ENCODE measurements around the gene SCGB3A1.

SCGB3A1 gene

DNA sequence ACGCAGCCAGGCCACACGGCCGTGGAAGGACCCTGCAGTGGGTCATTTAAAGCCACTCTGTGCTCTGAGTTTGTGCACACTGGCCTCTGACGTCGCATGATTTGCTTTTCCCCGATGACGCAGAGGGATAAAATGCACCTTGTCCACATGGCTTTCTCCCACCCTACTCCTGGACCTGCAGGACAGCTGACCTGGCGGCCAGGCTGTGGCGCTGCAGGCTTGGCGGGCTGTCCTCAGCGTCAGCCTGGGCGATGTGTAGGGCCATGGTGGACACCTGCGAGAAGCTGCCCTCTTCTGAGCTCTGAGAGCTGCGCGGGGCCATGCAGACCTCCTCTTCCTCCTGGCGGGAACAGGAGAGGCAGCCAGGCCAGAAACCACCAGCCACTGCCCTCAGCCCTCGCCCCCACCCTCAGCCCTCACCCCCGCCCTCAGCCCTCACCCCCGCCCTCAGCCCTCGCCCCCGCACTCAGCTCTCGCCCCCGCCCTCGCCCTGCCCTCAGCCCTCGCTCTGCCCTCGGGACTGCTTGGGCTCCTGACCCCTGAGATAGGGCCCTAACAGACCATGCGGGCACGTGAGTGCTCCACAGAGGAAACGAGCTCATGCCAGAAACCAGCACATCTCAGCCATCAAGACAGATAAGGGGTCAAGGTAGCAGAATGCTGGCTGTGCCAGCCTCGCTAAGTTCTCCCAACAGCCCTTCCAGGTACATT is 20.0 kb upstream of the SCGB3A1 start:
- no peaks in the 10 kb centered on the region for H3K4me1 ChIP-seq (ENCODE audit: control insufficient read depth in 1 of 2, insufficient read depth in 1 of 2, low read depth in 1 of 2, low read length in 1 of 2)
- TF ChIP-seq, protein P1, sequence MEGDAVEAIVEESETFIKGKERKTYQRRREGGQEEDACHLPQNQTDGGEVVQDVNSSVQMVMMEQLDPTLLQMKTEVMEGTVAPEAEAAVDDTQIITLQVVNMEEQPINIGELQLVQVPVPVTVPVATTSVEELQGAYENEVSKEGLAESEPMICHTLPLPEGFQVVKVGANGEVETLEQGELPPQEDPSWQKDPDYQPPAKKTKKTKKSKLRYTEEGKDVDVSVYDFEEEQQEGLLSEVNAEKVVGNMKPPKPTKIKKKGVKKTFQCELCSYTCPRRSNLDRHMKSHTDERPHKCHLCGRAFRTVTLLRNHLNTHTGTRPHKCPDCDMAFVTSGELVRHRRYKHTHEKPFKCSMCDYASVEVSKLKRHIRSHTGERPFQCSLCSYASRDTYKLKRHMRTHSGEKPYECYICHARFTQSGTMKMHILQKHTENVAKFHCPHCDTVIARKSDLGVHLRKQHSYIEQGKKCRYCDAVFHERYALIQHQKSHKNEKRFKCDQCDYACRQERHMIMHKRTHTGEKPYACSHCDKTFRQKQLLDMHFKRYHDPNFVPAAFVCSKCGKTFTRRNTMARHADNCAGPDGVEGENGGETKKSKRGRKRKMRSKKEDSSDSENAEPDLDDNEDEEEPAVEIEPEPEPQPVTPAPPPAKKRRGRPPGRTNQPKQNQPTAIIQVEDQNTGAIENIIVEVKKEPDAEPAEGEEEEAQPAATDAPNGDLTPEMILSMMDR (IDR thresholded peaks at IDR 0.05), result no peak
- H3K27me3 ChIP-seq, result no peaks in the 10 kb centered on the region
- no peaks in the 10 kb centered on the region for H3K36me3 ChIP-seq
- no peak overlapping the region for H3K27ac ChIP-seq
- no peak overlapping the region for H3K4me3 ChIP-seq (ENCODE audit: low read depth in 1 of 2, low read length in 1 of 2)
- no peaks in the 10 kb centered on the region for H3K9me3 ChIP-seq

DNA sequence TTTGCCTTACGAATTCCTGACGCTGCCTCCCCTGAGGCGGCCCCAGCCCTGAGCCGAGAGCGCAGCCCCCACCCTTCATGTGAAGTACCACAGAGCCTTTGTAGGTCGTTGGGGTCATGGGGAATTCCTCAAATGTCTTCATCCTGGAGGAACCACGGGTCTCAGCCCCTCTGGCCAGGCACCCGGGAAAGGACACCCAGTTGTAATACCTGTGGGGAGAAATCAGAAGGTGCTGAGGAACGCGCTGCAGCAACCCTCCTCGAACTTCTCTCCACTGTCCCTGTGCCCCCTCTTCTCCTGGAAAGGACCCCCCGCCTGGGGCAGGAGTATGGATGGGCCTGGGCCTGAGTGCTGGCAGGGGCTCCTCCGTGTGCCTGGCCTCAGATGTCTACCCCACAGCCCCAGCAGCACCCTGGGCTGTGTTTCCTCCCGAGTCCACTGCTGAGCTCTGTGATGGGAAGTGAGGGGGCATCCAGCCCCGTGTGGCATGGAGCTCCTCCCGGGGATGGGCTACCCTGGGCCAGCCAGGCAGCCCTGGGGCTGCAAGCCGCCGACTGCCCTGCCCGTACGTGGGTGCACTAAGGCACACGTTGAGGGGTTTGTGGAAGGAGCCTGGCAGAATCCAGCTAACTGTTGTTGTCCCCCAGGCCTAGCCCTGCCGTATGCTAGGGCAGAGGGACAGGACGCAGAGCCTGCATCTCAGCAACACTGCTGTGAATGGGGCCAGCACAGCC is 18.7 kb upstream of the SCGB3A1 start:
- no peak overlapping the region for H3K4me3 ChIP-seq (ENCODE audit: low read depth in 1 of 2, low read length in 1 of 2)
- no peaks in the 10 kb centered on the region for H3K9me3 ChIP-seq
- H3K36me3 ChIP-seq, result no peaks in the 10 kb centered on the region
- no peaks in the 10 kb centered on the region for H3K27me3 ChIP-seq
- TF ChIP-seq, protein P1 (IDR thresholded peaks at IDR 0.05), result no peak
- no peak overlapping the region for H3K27ac ChIP-seq
- no peaks in the 10 kb centered on the region for H3K4me1 ChIP-seq (ENCODE audit: control insufficient read depth in 1 of 2, insufficient read depth in 1 of 2, low read depth in 1 of 2, low read length in 1 of 2)

DNA sequence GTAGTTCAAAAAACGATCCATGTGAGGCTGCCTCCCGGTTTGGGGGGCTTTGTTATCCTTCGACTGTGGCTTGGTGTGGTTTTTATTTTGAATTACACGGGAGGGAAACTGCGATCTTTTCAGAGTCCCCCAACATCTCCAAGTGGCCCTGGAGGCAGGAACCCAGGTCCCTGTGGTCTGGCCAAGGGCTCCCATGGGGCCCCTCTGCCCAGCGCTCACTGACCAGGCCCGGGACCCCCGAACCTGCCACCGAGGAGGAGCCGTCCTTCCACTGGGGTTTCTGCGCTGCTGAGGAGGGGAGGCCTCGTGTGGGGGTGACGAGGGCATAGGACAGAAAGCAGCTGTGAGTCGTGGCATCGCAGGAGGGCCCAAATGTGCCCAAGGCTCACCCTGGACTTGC is 18.1 kb upstream of the SCGB3A1 start:
- Histone ChIP-seq H3K4me1 (ENCODE audit: control insufficient read depth in 1 of 2, insufficient read depth in 1 of 2, low read depth in 1 of 2, low read length in 1 of 2) (no peaks in the 10 kb centered on the region), H3K9me3 (no peaks in the 10 kb centered on the region), H3K27ac (no peak overlapping the region), H3K27me3 (no peaks in the 10 kb centered on the region), H3K36me3 (no peaks in the 10 kb centered on the region), H3K4me3 (ENCODE audit: low read depth in 1 of 2, low read length in 1 of 2) (no peak overlapping the region)
- TF ChIP-seq, protein P1 (IDR thresholded peaks at IDR 0.05), result no peak

DNA sequence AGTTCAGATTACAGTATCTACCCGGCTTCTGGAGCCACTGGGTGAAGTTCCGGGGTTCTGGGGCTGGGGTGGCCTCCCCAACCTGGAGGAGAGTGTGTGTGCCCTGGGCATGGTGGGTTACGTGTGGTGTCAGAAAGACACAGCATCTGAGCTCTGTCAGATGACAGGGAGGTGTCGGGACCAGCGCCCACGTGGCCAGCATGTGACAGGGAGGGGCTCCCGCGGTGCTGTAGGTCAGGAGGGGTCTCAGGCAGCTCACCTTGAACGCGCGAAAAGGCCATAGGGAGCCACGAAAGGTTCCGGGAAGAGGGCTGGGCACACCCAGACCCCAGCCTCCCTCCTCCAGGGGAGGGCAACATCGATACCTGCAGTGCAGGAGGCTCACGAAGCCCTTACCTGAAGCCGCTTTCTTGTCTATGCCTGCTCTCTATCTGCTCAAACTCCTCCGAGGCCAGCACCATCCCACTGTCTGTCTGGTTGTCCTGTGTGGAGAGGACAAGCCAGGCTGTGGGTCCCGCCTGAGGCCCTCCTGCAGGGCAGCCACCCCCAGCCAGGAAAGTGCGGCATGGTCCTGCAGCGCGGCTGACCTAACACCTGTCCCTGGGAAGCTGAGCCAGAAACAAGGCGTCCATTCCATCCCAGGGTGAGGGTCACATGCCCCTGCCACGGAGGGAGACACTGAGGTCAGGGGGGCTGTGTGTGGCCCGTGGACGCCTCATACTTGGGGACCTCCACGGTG is 17.4 kb upstream of the SCGB3A1 start:
- Histone ChIP-seq H3K9me3 (no peaks in the 10 kb centered on the region), H3K4me3 (ENCODE audit: low read depth in 1 of 2, low read length in 1 of 2) (no peak overlapping the region), H3K4me1 (ENCODE audit: control insufficient read depth in 1 of 2, insufficient read depth in 1 of 2, low read depth in 1 of 2, low read length in 1 of 2) (no peaks in the 10 kb centered on the region), H3K27me3 (no peaks in the 10 kb centered on the region), H3K27ac (no peak overlapping the region), H3K36me3 (no peaks in the 10 kb centered on the region)
- TF ChIP-seq, protein P1 (IDR thresholded peaks at IDR 0.05), result no peak

DNA sequence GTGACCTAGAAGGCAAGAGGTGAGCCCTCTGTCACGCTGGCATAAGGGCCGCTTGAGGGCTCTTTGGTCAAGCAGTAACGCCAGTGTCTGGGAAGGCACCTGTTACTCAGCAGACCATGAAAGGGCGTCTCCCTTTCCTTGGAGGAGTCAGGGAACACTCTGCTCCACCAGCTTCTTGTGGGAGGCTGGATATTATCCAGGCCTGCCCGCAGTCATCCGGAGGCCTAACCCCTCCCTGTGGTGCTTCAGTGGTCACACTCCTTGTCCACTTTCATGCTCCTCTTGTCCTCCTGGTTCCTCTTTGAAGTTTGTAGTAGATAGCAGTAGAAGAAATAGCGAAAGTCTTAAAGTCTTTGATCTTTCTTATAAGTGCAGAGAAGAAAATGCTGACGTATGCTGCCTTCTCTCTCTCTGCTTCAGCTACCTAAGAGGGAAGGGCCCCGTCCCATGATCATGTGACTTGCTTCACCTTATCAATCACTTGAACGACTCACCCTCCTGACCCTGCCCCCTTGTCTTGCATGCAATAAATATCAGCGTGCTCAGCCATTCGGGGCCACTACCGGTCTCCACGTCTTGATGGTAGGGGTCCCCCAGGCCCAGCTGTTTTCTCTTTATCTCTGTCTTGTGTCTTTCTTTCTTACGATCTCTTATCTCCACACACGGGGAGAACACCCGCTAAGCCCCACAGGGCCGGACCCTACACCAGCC is 16.7 kb upstream of the SCGB3A1 start:
- TF ChIP-seq, protein P1 (IDR thresholded peaks at IDR 0.05), result no peak

More for the DNA sequence above, 16.7 kb upstream of the SCGB3A1 start:
- Histone ChIP-seq H3K9me3 (no peaks in the 10 kb centered on the region), H3K4me1 (ENCODE audit: control insufficient read depth in 1 of 2, insufficient read depth in 1 of 2, low read depth in 1 of 2, low read length in 1 of 2) (no peaks in the 10 kb centered on the region), H3K27me3 (no peaks in the 10 kb centered on the region), H3K36me3 (no peaks in the 10 kb centered on the region), H3K4me3 (ENCODE audit: low read depth in 1 of 2, low read length in 1 of 2) (no peak overlapping the region), H3K27ac (no peak overlapping the region)
